ENCODE results near the gene IL20RA.

IL20RA gene

GRCh38 chr6:137044366-137045221 lies at the start of gene IL20RA:
Gene IL20RA, minus strand, starts transcription at chr6:137044965. Its CDS starts 237 bp downstream, at chr6:137044728.
- no peaks in the 10 kb centered on the region for H3K4me1 ChIP-seq
- peak within 1 kb of the TSS; percentile 60 for H3K4me2 ChIP-seq (ENCODE audit: low read length)
- no peaks in the 10 kb centered on the region for H3K79me2 ChIP-seq
- H3K27me3 ChIP-seq (ENCODE audit: control insufficient read depth, insufficient read depth, low read length): no peaks in the 10 kb centered on the region
- H3K9me3 ChIP-seq (ENCODE audit: control insufficient read depth, low read length): no peaks in the 10 kb centered on the region
- TF ChIP-seq CTCF (IDR thresholded peaks at IDR 0.05): no peak
- no peaks in the 10 kb centered on the region for H3K36me3 ChIP-seq (ENCODE audit: control insufficient read depth, insufficient read depth, low read length)
- peak within 1 kb of the TSS; percentile 67 for H3K27ac ChIP-seq
- H3K9ac ChIP-seq: no peak within 1 kb of the TSS
- H2AFZ ChIP-seq: peak within 1 kb of the TSS; percentile 95
- H3K4me3 ChIP-seq (ENCODE audit: low read depth, low read length): peak within 1 kb of the TSS; percentile 79

- H3K79me2 ChIP-seq: no peaks in the 10 kb centered on the region
- no peaks in the 10 kb centered on the region for H3K36me3 ChIP-seq (ENCODE audit: control insufficient read depth, insufficient read depth, low read length)
- no peak overlapping the region for H3K9ac ChIP-seq
- H3K4me2 ChIP-seq (ENCODE audit: low read length): no peak overlapping the region
- no peak for TF ChIP-seq CTCF (IDR thresholded peaks at IDR 0.05)
- no peak overlapping the region for H2AFZ ChIP-seq
- no peak overlapping the region for H3K27ac ChIP-seq
- H3K27me3 ChIP-seq (ENCODE audit: control insufficient read depth, insufficient read depth, low read length): no peaks in the 10 kb centered on the region
- H3K9me3 ChIP-seq (ENCODE audit: control insufficient read depth, low read length): no peaks in the 10 kb centered on the region
- no peak overlapping the region for H3K4me3 ChIP-seq (ENCODE audit: low read depth, low read length)
- H3K4me1 ChIP-seq: no peaks in the 10 kb centered on the region
Measured at GRCh38 chr6:137093183-137094069, 48.7 kb upstream of the IL20RA start.

- H3K27me3 ChIP-seq (ENCODE audit: control insufficient read depth, insufficient read depth, low read length): no peaks in the 10 kb centered on the region
- no peak overlapping the region for H2AFZ ChIP-seq
- H3K4me3 ChIP-seq (ENCODE audit: low read depth, low read length): no peak overlapping the region
- no peaks in the 10 kb centered on the region for H3K79me2 ChIP-seq
- H3K27ac ChIP-seq: no peak overlapping the region
- no peaks in the 10 kb centered on the region for H3K36me3 ChIP-seq (ENCODE audit: control insufficient read depth, insufficient read depth, low read length)
- no peaks in the 10 kb centered on the region for H3K4me1 ChIP-seq
- H3K4me2 ChIP-seq (ENCODE audit: low read length): no peak overlapping the region
- TF ChIP-seq CTCF (IDR thresholded peaks at IDR 0.05): no peak
- H3K9ac ChIP-seq: no peak overlapping the region
- no peaks in the 10 kb centered on the region for H3K9me3 ChIP-seq (ENCODE audit: control insufficient read depth, low read length)
Measured at GRCh38 chr6:137092018-137092417, 47.3 kb upstream of the IL20RA start.

- Histone ChIP-seq H3K79me2 (no peaks in the 10 kb centered on the region), H2AFZ (no peak overlapping the region), H3K9me3 (ENCODE audit: control insufficient read depth, low read length) (no peaks in the 10 kb centered on the region), H3K36me3 (ENCODE audit: control insufficient read depth, insufficient read depth, low read length) (no peaks in the 10 kb centered on the region), H3K9ac (no peak overlapping the region), H3K27me3 (ENCODE audit: control insufficient read depth, insufficient read depth, low read length) (no peaks in the 10 kb centered on the region), H3K27ac (no peak overlapping the region), H3K4me2 (ENCODE audit: low read length) (no peak overlapping the region), H3K4me3 (ENCODE audit: low read depth, low read length) (no peak overlapping the region), H3K4me1 (no peaks in the 10 kb centered on the region)
- no peak for TF ChIP-seq CTCF (IDR thresholded peaks at IDR 0.05)
Measured at GRCh38 chr6:137089305-137089704, 44.5 kb upstream of the IL20RA start.
